Lung (tissue), 12 donors: ENCODE measurements around the gene HDX. TPM values are rescaled to one million over a fixed set of nuclear protein-coding genes. Genes with fewer than 3 reads are reported as not detected.

Experiments
- ATAC-seq: fragments of 200-7000 bp; cut with Tn5 transposase; one replicate; pipeline ENCODE4 v1.9.1; 2020; ENCODE audit warnings: moderate number of reproducible peaks; ENCODE audit not compliant: insufficient read depth, low FRiP score
- DNase-seq, 3 donors: peaks; one replicate each; pipeline ENCODE4 v3.0.0-alpha.2; 2013 to 2017
- H3K27ac ChIP-seq, 2 donors: one replicate each; pipeline ENCODE4 v1.5.1; 2013; ENCODE audit warnings: mild to moderate bottlenecking in 2 of 2, moderate library complexity in 2 of 2, control low read depth in 1 of 2, inconsistent platforms in 1 of 2, low read depth in 1 of 2, low read length in 1 of 2
- H3K27me3 ChIP-seq, 3 donors: one replicate each; pipeline ENCODE4 v1.5.1; 2013; ENCODE audit warnings: low read length in 2 of 3; ENCODE audit not compliant: control insufficient read depth in 3 of 3, insufficient read depth in 3 of 3
- H3K36me3 ChIP-seq, 4 donors: one replicate each; pipeline ENCODE4 v1.5.1; 2013; ENCODE audit warnings: low read length in 4 of 4, mild to moderate bottlenecking in 1 of 4, moderate library complexity in 1 of 4; ENCODE audit not compliant: control insufficient read depth in 4 of 4, insufficient read depth in 4 of 4
- H3K4me1 ChIP-seq, 5 donors: one replicate each; pipeline ENCODE4 v1.5.1; 2013; ENCODE audit warnings: low read length in 5 of 5, mild to moderate bottlenecking in 2 of 5, moderate library complexity in 1 of 5; ENCODE audit not compliant: control insufficient read depth in 5 of 5, insufficient read depth in 5 of 5
- H3K4me3 ChIP-seq: one replicate; pipeline ENCODE4 v1.5.1; 2013; ENCODE audit warnings: mild to moderate bottlenecking, control low read depth, moderate library complexity
- H3K9ac ChIP-seq, 2 donors: one replicate each; pipeline ENCODE4 v1.5.1; 2013; ENCODE audit warnings: low read length in 2 of 2, control low read depth in 1 of 2; ENCODE audit not compliant: insufficient read depth in 1 of 2
- H3K9me3 ChIP-seq, 4 donors: one replicate each; pipeline ENCODE4 v1.5.1; 2013; ENCODE audit warnings: low read length in 3 of 4, mild to moderate bottlenecking in 1 of 4, moderate library complexity in 1 of 4; ENCODE audit not compliant: control insufficient read depth in 4 of 4, insufficient read depth in 3 of 4
- WGBS, 2 donors: extraction: QIAGEN DNeasy Blood & Tissue Kit; methylation state at CpG; one replicate each; pipeline ENCODE4 v1.1.7; 2013; 5-methylcytosine and 5-hydroxymethylcytosine counted together
- polyA plus RNA-seq, 2 donors: library from polyadenylated mRNA; stranded (reverse); fragments of 200-250 nt; gene quantifications; one replicate each; pipeline ENCODE4 v1.2.1, GENCODE V29; 2013
- total RNA-seq, 2 donors: library from RNA; depleted of rRNA in 1 of 2; stranded (reverse); fragments of >200 nt in 1 of 2; gene quantifications; one replicate each; pipeline ENCODE4 v1.2.1, GENCODE V29; 2014 to 2021
- TF ChIP-seq, protein P1 (sequence below): IDR thresholded peaks from 2 replicates; pipeline ENCODE4 v1.5.1; 2012; ENCODE audit warnings: mild to moderate bottlenecking; ENCODE audit errors: control extremely low read depth, extremely low read depth
- donor health status: control.
- donor health status: control.
- donor health status: Bipolar disorder and iron deficiency.
- donor health status: healthy.
- donor health status: DM: yes; HTN: yes; CAD: no.

Gene HDX
- total and polyA plus RNA-seq, 4 donors = 0.43 to 11.2 (median 2.4) TPM

DNA sequence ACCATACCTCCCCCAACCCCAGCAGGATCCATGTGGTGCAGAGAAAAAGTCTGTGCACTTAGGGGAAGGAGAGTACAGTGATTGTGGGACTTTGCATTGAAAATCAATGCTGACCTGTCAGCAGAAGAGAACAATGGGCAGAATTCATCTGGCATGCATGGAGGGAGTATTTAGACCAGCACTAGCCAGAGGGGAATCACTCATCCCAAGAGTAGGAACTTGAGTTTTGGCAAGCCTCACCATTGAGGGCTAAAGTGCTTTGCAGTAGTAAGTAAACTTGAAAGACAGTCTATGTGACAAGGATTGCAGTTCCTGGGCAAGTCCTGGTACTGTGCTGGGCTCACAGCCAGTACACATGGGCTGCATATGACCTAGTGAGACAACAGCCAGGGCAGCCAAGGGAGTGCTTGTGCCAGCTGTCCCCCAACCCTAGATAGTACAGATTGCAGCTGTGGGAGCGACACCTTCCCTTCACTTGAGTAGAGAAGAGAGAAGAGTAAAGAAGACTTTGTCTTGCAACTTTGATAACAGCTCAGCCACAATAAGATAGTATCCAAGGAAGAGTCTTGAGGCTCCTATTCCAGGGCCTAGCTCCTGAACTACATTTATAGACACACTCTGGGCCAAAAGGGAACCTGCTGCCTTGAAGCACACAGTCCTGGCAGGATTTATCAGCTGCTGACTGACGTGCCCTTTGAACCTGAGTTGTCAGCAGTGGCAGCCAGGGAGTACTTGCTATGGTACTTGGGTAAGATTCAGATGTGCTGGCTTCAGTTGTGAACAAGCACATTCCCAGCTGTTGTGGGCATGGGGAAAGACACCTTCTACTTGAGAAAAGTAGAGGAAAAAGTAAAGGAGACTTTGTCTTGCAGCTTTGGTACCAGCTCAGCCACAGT, 48.7 kb downstream of the HDX start:
- Histone ChIP-seq H3K27me3 (no peaks in the 10 kb centered on the region), H3K9ac (no peak overlapping the region), H3K4me1 (no peaks in the 10 kb centered on the region), H3K36me3 (no peaks in the 10 kb centered on the region), H3K9me3 (peaks cover 0 to 6% (median 4%) of the 10 kb centered on the region in 4 donors), H3K4me3 (no peak overlapping the region), H3K27ac (no peak overlapping the region)
- 67 to 89% methylated on average over 2 of the region's 2 CpGs for WGBS, 2 donors
- DNase-seq = no peak
- TF ChIP-seq, protein P1, sequence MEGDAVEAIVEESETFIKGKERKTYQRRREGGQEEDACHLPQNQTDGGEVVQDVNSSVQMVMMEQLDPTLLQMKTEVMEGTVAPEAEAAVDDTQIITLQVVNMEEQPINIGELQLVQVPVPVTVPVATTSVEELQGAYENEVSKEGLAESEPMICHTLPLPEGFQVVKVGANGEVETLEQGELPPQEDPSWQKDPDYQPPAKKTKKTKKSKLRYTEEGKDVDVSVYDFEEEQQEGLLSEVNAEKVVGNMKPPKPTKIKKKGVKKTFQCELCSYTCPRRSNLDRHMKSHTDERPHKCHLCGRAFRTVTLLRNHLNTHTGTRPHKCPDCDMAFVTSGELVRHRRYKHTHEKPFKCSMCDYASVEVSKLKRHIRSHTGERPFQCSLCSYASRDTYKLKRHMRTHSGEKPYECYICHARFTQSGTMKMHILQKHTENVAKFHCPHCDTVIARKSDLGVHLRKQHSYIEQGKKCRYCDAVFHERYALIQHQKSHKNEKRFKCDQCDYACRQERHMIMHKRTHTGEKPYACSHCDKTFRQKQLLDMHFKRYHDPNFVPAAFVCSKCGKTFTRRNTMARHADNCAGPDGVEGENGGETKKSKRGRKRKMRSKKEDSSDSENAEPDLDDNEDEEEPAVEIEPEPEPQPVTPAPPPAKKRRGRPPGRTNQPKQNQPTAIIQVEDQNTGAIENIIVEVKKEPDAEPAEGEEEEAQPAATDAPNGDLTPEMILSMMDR = no peak
- ATAC-seq = no peak

DNA sequence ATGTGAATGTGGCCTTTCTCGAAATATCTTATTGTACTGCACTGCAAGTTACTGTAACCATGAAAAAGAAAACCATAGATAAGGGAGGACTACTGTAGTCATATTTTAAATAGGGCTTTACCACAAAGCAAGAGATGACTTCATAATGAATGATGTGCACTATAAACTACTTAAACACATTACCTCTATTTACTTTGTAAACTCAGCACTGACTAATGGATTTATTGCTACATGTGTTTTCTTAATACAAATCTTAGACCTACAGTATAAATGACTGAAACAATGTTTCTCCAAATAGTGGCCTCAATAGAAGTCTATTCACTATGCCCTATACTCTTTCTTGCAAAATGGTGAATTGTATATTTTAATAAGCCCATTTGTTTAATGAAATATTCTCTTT, 61.1 kb downstream of the HDX start:
- Histone ChIP-seq H3K27me3 (no peaks in the 10 kb centered on the region), H3K4me3 (no peak overlapping the region), H3K9ac (no peak overlapping the region), H3K4me1 (no peaks in the 10 kb centered on the region), H3K9me3 (peaks cover 0 to 7% (median 0%) of the 10 kb centered on the region in 4 donors), H3K27ac (no peak overlapping the region), H3K36me3 (peaks cover 0 to 2% (median 0%) of the 10 kb centered on the region in 4 donors)
- TF ChIP-seq, protein P1 = no peak
- ATAC-seq = no peak
- WGBS, 2 donors = 87 to 100% methylated on average over 1 of the region's 1 CpG
- no peak for DNase-seq

DNA sequence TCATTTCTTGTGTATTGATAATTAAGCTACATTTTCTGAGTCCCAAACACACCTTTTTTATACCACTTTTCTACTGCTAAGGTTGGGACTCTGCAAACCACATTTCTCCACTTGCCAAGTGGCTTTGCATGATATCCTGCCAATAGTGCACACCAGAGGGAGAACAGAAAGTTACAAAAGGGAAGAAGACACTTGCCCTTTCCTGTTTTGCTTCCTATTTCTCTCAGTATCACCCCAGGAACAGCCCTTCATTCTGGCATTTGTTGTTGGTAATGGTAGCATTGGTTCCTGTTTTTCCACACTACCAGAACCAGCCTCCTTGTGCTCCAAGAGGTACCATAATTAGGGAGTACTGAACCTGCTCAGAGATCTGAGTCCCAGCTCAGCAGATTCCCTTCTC, 87.1 kb downstream of the HDX start:
- Histone ChIP-seq H3K4me1 (no peaks in the 10 kb centered on the region), H3K27me3 (peaks cover 0 to 2% (median 0%) of the 10 kb centered on the region in 3 donors), H3K4me3 (no peak overlapping the region), H3K36me3 (no peaks in the 10 kb centered on the region), H3K9ac (no peak overlapping the region), H3K9me3 (peaks cover 0 to 5% (median 2%) of the 10 kb centered on the region in 4 donors), H3K27ac (no peak overlapping the region)
- TF ChIP-seq, protein P1 = no peak
- DNase-seq = peak in 1 of 3 donors; percentile 0
- ATAC-seq = no peak
